GM23248 (cell line): Measurements from ENCODE around the gene SLC25A29. TPM values are rescaled to one million over a fixed set of nuclear protein-coding genes. Genes with fewer than 3 reads are reported as not detected.
A peak's percentile ranks its signal among the peaks of the same experiment; 100 is the strongest.
"Not testable (repeated sequence)": the region's sequence is repeated elsewhere in the genome, so short reads cannot be mapped to it uniquely, and the experiment has no call there.

Experiments
- DNase-seq: peaks from one replicate; pipeline ENCODE4 v3.0.0-alpha.2; 2015
- H2AFZ ChIP-seq: fragments of 200-600 bp; sonication (generic); 2 replicates; pipeline ENCODE4 v1.6.1; 2016; ENCODE audit warnings: antibody characterized with exemption
- H3F3A ChIP-seq: fragments of 200-600 bp; sonication (generic); 2 replicates; pipeline ENCODE4 v1.6.1; 2016; ENCODE audit warnings: mild to moderate bottlenecking, antibody characterized with exemption, mixed run types; ENCODE audit not compliant: insufficient read depth
- H3K27ac ChIP-seq: fragments of 200-600 bp; sonication (generic); 2 replicates; pipeline ENCODE4 v1.5.1; 2016; ENCODE audit warnings: mild to moderate bottlenecking
- H3K27me3 ChIP-seq: fragments of 200-600 bp; sonication (generic); replicated peaks from 2 replicates; pipeline ENCODE4 v1.6.1; 2016; ENCODE audit warnings: mild to moderate bottlenecking; ENCODE audit not compliant: insufficient read depth
- H3K36me3 ChIP-seq: fragments of 200-600 bp; sonication (generic); 2 replicates; pipeline ENCODE4 v1.6.1; 2016; ENCODE audit warnings: low read depth, mild to moderate bottlenecking
- H3K4me1 ChIP-seq: fragments of 200-600 bp; sonication (generic); 2 replicates; pipeline ENCODE4 v1.6.1; 2016; ENCODE audit warnings: mild to moderate bottlenecking; ENCODE audit not compliant: insufficient read depth
- H3K4me2 ChIP-seq: fragments of 200-600 bp; sonication (generic); one replicate; pipeline ENCODE4 v1.6.1; 2016; ENCODE audit warnings: mild to moderate bottlenecking; ENCODE audit not compliant: unreplicated experiment
- H3K4me3 ChIP-seq: fragments of 200-600 bp; sonication (generic); 2 replicates; pipeline ENCODE4 v1.5.1; 2016; ENCODE audit warnings: mild to moderate bottlenecking
- H3K79me2 ChIP-seq: fragments of 200-600 bp; sonication (generic); 2 replicates; pipeline ENCODE4 v1.6.1; 2016; ENCODE audit warnings: mild to moderate bottlenecking; ENCODE audit not compliant: insufficient read depth
- H3K9ac ChIP-seq: fragments of 200-600 bp; sonication (generic); 2 replicates; pipeline ENCODE4 v1.6.1; 2016; ENCODE audit warnings: mild to moderate bottlenecking
- H3K9me2 ChIP-seq: fragments of 200-600 bp; sonication (generic); 2 replicates; pipeline ENCODE4 v1.6.1; 2016; ENCODE audit warnings: mixed run types, mild to moderate bottlenecking, moderate library complexity; ENCODE audit not compliant: insufficient read depth
- H3K9me3 ChIP-seq: fragments of 200-600 bp; sonication (generic); one replicate; pipeline ENCODE4 v1.6.1; 2017; ENCODE audit warnings: low read depth
- H4K20me1 ChIP-seq: fragments of 200-600 bp; sonication (generic); 2 replicates; pipeline ENCODE4 v1.6.0; 2016; ENCODE audit not compliant: insufficient read depth
- EZH2 ChIP-seq: fragments of 200-600 bp; sonication (generic); IDR thresholded peaks from 2 replicates; pipeline ENCODE4 v1.6.1; 2018; ENCODE audit warnings: antibody characterized with exemption, mild to moderate bottlenecking; ENCODE audit not compliant: insufficient read depth, poor library complexity, severe bottlenecking
- EZH2phosphoT487 ChIP-seq: fragments of 200-600 bp; sonication (generic); IDR thresholded peaks from 2 replicates; pipeline ENCODE4 v1.6.1; 2018; ENCODE audit warnings: antibody characterized with exemption, moderate library complexity, mild to moderate bottlenecking, low read depth; ENCODE audit not compliant: insufficient read depth
- whole genome bisulfite sequencing, 2 experiments: methylation state at CpG; one replicate each; pipeline ENCODE4 v1.1.6; 2015 to 2017; ENCODE audit warnings: low lambda C conversion rate in 2 of 2, low coverage in 1 of 2; ENCODE audit errors: missing lambda C conversion rate in 2 of 2; 5-methylcytosine and 5-hydroxymethylcytosine counted together
- in situ Hi-C: fragments of 300-500 bp; cut with MboI; formaldehyde crosslinking; loops from 2 replicates; pipeline ENCODE4 v1.15.0; 2020
- polyA plus RNA-seq: library from polyadenylated mRNA; unstranded; fragments of >200 nt; fragmentation: Nextera tagmentation; extraction: Ambion mirVana; gene quantifications from 2 replicates; pipeline ENCODE4 v1.2.1, GENCODE V29; 2016
- total RNA-seq: library from RNA; depleted of rRNA; stranded (reverse); fragments of >200 nt; shearing (Covaris generic); gene quantifications from 2 replicates; pipeline ENCODE4 v1.2.3, GENCODE V29; 2014

Gene SLC25A29
- total and polyA plus RNA-seq, 2 experiments from 2014 or later = 5.5 to 11.8 TPM

DNA sequence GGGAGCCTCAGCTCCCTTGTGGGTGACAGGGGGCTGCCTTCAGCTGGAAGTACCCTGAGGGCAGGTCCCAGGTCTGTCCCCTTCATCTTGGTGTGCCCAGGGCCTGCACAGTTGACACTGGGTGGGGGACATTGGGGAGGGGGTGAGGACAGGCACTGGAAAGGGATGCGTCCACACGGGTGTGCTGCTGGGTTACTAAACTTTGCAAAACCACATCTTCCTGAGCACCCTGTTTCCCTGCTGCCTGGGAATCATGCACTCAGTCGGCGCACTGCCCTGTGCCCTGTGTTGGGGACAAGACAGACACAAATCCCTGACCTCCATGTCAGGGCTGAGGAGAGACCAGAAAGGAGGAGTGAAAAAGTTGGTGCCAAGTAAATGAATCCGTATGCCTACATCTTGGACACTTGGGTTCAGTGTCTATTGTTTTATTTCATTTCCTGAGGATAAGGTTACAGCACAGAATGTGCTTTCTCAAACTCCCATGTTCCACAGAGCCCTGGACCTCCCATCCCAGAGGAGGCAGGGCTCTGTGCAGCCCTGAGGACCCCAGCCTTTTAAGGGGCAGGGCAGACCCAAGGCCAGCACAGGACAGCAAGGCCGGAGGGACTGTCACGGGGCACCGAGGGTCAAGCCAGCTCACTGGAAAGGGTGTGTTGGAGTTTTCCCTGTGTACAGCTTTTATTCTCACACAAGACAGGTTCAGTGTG lies 2.9 kb upstream of the SLC25A29 start:
- WGBS, 2 experiments = 66 to 70% methylated on average over 6 to 8 of the region's 8 CpGs
- Histone ChIP-seq H2AFZ (no peak overlapping the region), H3K36me3 (no peaks in the 10 kb centered on the region), H3K9ac (no peak overlapping the region), H4K20me1 (no peaks in the 10 kb centered on the region), H3K9me3 (no peaks in the 10 kb centered on the region), H3K9me2 (no peaks in the 10 kb centered on the region), H3K27me3 (0 out of 2 replicates have a peak, but pooled peaks cover 10% of the 10 kb centered on the region), H3K4me1 (no peaks in the 10 kb centered on the region), H3K4me3 (no peak overlapping the region), H3K79me2 (no peaks in the 10 kb centered on the region), H3K27ac (no peak overlapping the region), H3F3A (no peaks in the 10 kb centered on the region), H3K4me2 (no peak overlapping the region)
- no peak for DNase-seq
- in situ Hi-C loops = no loop called here
- TF ChIP-seq EZH2 (no peak), EZH2phosphoT487 (no peak)

DNA sequence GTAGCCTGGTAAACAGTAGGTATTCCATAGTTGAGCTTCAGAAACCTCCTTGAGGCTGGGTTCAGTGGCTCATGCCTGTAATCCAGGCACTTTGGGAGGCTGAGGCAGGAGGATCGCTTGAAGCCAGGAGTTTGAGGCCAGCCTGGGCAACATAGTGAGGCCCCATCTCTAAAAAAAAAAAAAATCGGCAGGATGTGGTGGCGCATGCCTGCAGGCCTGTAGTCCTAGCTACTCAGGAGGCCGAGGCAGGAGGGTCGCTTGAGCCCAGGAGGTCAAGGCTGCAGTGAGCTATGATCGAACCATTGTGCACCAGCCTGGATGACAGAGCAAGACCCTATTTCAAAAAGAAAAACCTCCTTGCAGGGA lies 2.2 kb upstream of the SLC25A29 start:
- H4K20me1 ChIP-seq, H3K4me2 ChIP-seq, H3K9me3 ChIP-seq, H3K36me3 ChIP-seq, H3K27ac ChIP-seq, H3K9ac ChIP-seq, H3K4me1 ChIP-seq, DNase-seq, H3K79me2 ChIP-seq, H3F3A ChIP-seq, H3K4me3 ChIP-seq, H2AFZ ChIP-seq, in situ Hi-C loops, H3K9me2 ChIP-seq: not testable (repeated sequence)
- 0 out of 2 replicates have a peak, but pooled peaks cover 10% of the 10 kb centered on the region for H3K27me3 ChIP-seq
- WGBS, 2 experiments = 74 to 84% methylated on average over 5 to 6 of the region's 6 CpGs

DNA sequence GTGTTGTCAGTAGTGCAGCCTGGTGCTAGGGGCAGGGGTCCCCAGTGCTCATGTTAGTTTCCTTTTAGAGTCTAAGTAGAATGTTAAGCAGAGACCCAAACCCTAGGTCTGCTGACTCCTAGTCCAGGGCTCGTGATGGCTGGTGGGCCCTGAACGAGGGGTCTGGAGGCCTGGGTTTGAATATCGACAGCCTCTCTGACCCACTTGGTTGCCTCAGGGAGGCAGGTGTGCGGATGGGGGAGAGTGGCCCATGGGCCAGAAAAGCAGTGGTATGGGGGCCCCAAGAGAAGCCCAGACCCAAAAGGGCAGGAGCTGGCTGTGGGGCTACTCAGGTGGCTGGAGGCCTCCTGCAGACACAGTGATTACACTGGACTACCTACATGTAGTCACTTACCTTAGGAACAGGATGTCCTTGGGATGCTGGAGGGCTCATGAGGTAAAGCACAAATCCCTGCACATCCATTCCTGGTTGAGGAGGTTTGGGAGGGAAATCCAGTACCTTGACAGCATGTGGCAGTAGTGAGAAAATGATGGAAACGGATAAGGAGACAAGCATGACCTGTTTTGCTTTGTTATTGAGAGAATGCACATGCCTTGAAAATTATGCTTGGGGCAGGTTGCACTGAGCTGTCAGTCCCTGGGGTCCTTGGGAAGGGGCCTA lies 1.7 kb upstream of the SLC25A29 start:
- TF ChIP-seq EZH2phosphoT487 = no peak
- TF ChIP-seq EZH2 = no peak
- H3K9ac ChIP-seq = no peak overlapping the region
- H3K27ac ChIP-seq = no peak overlapping the region
- no peak overlapping the region for H2AFZ ChIP-seq
- H3K79me2 ChIP-seq = no peaks in the 10 kb centered on the region
- 0 out of 2 replicates have a peak, but pooled peaks cover 10% of the 10 kb centered on the region for H3K27me3 ChIP-seq
- H3K4me3 ChIP-seq = no peak overlapping the region
- in situ Hi-C loops = no loop called here
- no peaks in the 10 kb centered on the region for H3K36me3 ChIP-seq
- no peak overlapping the region for H3K4me2 ChIP-seq
- no peaks in the 10 kb centered on the region for H3K4me1 ChIP-seq
- H4K20me1 ChIP-seq = no peaks in the 10 kb centered on the region
- H3K9me3 ChIP-seq = no peaks in the 10 kb centered on the region
- no peak for DNase-seq
- H3K9me2 ChIP-seq = no peaks in the 10 kb centered on the region
- WGBS, 2 experiments = 86 to 90% methylated on average over 5 of the region's 5 CpGs
- no peaks in the 10 kb centered on the region for H3F3A ChIP-seq

DNA sequence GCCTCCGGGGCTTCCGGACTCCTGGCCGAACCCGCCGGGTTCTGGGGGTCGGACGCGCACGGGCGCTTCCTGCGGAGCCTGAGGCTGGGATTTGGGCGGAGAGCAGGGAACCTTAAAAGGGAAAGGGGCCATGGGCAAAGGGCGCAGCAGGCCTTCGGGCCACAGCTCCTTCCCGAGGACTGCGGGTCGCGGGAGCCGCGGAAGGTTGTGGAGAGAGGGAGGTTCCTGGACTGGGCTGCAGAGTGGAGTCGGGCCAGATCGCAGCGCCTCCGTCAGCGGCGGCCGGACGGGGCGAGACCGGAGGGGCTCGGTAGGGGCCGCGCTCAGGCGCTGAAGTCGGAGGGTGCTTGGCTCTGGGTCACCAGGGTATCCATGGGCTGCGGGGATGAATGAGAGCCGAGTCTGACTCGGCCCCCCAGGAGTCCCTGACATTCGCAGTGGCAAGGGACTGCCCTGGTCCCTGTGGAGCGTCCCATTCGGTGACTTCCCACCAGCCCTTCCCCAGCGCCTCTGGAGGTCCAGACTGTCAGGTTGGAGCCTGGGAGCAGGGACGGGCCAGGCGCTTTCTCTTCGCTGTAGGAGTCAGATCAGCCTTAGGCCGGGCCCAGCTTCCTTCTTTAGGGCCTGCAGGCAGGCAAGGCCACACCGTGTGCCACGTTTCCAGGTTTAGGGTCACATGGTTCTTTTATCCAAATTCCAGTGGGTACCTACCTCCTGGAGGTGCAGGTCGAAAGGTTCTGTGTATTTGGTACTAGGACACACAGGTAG lies 938 bp upstream of the SLC25A29 start:
- 13 to 15% methylated on average over 42 to 48 of the region's 49 CpGs for WGBS, 2 experiments
- in situ Hi-C loops = no loop called here

More for the DNA sequence above, 938 bp upstream of the SLC25A29 start:
- Histone ChIP-seq H3K36me3 (no peaks in the 10 kb centered on the region), H3K9me2 (no peaks in the 10 kb centered on the region), H3K27ac (no peak overlapping the region), H3K27me3 (0 out of 2 replicates have a peak, but pooled peaks cover 3% of the 10 kb centered on the region), H3K4me1 (no peaks in the 10 kb centered on the region), H3K9me3 (no peaks in the 10 kb centered on the region), H4K20me1 (no peaks in the 10 kb centered on the region), H3K79me2 (no peaks in the 10 kb centered on the region), H2AFZ (peak overlapping the region; percentile 76), H3K4me2 (peak overlapping the region; percentile 82), H3K4me3 (peak overlapping the region; percentile 77), H3F3A (no peaks in the 10 kb centered on the region), H3K9ac (peak overlapping the region; percentile 72)
- DNase-seq = peak; percentile 19
- TF ChIP-seq EZH2phosphoT487 (no peak), EZH2 (no peak)
